IPS-18a (cell line): ENCODE results near the gene HMBS.
"Not testable (repeated sequence)": the region's sequence is repeated elsewhere in the genome, so short reads cannot be mapped to it uniquely, and the experiment has no call there.

Experiments used
- H3K27ac ChIP-seq: one replicate; pipeline ENCODE4 v1.5.1; 2013; ENCODE audit warnings: low read length
- H3K27me3 ChIP-seq: one replicate; pipeline ENCODE4 v1.6.1; 2013; ENCODE audit warnings: mild to moderate bottlenecking, low read length; ENCODE audit not compliant: control insufficient read depth, insufficient read depth
- H3K36me3 ChIP-seq: one replicate; pipeline ENCODE4 v1.6.1; 2013; ENCODE audit warnings: low read depth, low read length; ENCODE audit not compliant: control insufficient read depth
- H3K4me1 ChIP-seq: one replicate; pipeline ENCODE4 v1.6.1; 2013; ENCODE audit warnings: low read depth, low read length; ENCODE audit not compliant: control insufficient read depth
- H3K4me3 ChIP-seq: one replicate; pipeline ENCODE4 v1.5.1; 2013; ENCODE audit warnings: low read length
- H3K9ac ChIP-seq: one replicate; pipeline ENCODE4 v1.6.1; 2013; ENCODE audit warnings: mild to moderate bottlenecking, low read length, moderate library complexity
- H3K9me3 ChIP-seq: one replicate; pipeline ENCODE4 v1.6.1; 2013; ENCODE audit warnings: low read depth, low read length; ENCODE audit not compliant: control insufficient read depth

Gene HMBS

DNA sequence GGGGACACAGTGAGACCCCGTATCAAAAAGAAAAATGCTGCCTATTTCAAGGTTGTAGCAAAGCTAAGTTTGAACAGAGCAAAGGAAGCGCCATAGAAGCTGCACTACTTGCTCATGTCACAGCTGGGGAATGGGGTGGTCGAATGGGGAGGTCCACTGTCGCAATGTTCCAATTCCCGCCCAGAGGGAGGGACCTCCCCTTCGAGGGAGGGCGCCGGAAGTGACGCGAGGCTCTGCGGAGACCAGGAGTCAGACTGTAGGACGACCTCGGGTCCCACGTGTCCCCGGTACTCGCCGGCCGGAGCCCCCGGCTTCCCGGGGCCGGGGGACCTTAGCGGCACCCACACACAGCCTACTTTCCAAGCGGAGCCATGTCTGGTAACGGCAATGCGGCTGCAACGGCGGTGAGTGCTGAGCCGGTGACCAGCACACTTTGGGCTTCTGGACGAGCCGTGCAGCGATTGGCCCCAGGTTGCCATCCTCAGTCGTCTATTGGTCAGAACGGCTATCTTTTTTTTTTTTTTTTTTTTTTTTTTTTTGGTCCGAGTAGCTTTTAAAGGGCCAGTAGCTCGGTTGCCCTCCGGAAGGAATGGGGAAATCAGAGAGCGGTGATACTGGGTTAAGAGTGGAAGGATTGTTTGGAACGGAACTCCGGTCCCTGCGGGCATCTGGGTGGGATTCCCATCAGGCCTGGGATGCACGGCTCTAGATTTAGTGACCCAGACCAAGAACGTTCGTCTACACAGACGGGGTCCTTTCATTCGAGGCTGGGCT is at the start of gene HMBS:
Gene HMBS (plus strand): TSS at position 219 of the 774 bp plus-strand sequence. CDS start 153 bp downstream, at position 372.
- H3K36me3 ChIP-seq: peaks cover 19% of the 10 kb centered on the region
- peak within 1 kb of the TSS; percentile 93 for H3K4me3 ChIP-seq
- H3K27ac ChIP-seq: peak within 1 kb of the TSS; percentile 94
- no peaks in the 10 kb centered on the region for H3K4me1 ChIP-seq
- H3K9ac ChIP-seq: peak within 1 kb of the TSS; percentile 96
- H3K27me3 ChIP-seq: no peaks in the 10 kb centered on the region
- H3K9me3 ChIP-seq: no peaks in the 10 kb centered on the region

DNA sequence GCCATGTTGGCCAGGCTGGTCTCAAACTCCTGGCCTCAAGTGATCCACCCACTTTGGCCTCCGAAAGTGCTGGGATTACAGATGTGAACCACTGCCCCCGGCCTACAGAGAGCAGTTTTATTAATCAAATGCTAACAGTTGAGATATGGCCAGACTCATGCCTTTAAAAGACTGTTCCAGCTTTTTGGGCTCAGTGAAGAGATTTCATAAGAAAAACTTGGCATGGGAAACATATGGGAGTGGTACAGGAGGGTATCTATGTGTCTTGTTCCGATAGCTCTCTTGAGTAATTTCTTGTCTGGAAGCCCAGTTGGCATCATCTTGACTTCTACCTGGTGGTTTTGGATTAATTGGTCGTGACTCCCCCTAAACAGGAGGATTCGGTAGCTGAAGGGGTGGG is 45.8 kb upstream of the HMBS start:
- no peaks in the 10 kb centered on the region for H3K9me3 ChIP-seq

GRCh38 chr11:119039471-119039870 is 45.2 kb upstream of the HMBS start:
- not testable (repeated sequence) for H3K4me1 ChIP-seq, H3K9ac ChIP-seq, H3K4me3 ChIP-seq, H3K36me3 ChIP-seq, H3K27ac ChIP-seq, H3K9me3 ChIP-seq, H3K27me3 ChIP-seq

More for the DNA sequence above, 45.8 kb upstream of the HMBS start:
- Histone ChIP-seq H3K27me3 (no peaks in the 10 kb centered on the region), H3K9ac (no peak overlapping the region), H3K4me1 (no peaks in the 10 kb centered on the region), H3K27ac (no peak overlapping the region), H3K4me3 (no peak overlapping the region), H3K36me3 (no peaks in the 10 kb centered on the region)

GRCh38 chr11:119041821-119042514 is 42.7 kb upstream of the HMBS start:
- Histone ChIP-seq H3K9me3 (no peaks in the 10 kb centered on the region), H3K27ac (no peak overlapping the region), H3K4me1 (peaks cover 4% of the 10 kb centered on the region), H3K27me3 (no peaks in the 10 kb centered on the region), H3K4me3 (no peak overlapping the region), H3K9ac (no peak overlapping the region), H3K36me3 (peaks cover 16% of the 10 kb centered on the region)

- H3K9me3 ChIP-seq: no peaks in the 10 kb centered on the region
- H3K27me3 ChIP-seq: no peaks in the 10 kb centered on the region
- peaks cover 25% of the 10 kb centered on the region for H3K36me3 ChIP-seq
- H3K4me1 ChIP-seq: peaks cover 4% of the 10 kb centered on the region
- no peak overlapping the region for H3K4me3 ChIP-seq
- H3K27ac ChIP-seq: no peak overlapping the region
- H3K9ac ChIP-seq: no peak overlapping the region
Measured at GRCh38 chr11:119042927-119043326, 41.8 kb upstream of the HMBS start.

DNA sequence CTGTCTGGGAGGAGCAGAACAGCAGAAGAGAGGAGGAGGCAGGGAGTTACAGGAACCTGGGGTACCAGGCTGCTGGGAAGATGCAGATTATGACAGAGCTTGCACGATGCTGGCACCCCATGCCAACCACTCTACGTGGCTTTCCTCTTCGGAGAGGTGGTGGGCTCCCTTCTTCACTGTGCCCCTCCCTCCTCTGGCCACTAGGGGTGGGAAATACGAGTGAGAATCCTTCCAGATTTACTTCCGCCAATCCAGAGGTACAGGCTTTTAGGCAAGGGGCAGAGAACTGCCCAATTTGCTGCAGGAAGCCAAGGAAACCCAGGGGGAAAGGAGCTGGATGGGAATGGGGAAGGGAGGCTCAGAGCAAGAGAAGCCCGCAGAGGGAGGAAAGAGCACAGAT is 40.0 kb upstream of the HMBS start:
- Histone ChIP-seq H3K4me1 (peaks cover 4% of the 10 kb centered on the region), H3K9me3 (no peaks in the 10 kb centered on the region), H3K9ac (no peak overlapping the region), H3K27ac (no peak overlapping the region), H3K4me3 (no peak overlapping the region), H3K27me3 (no peaks in the 10 kb centered on the region), H3K36me3 (peaks cover 42% of the 10 kb centered on the region)

- Histone ChIP-seq H3K4me1 (peaks cover 4% of the 10 kb centered on the region), H3K9ac (no peak overlapping the region), H3K9me3 (no peaks in the 10 kb centered on the region), H3K27me3 (no peaks in the 10 kb centered on the region), H3K36me3 (peaks cover 57% of the 10 kb centered on the region), H3K4me3 (no peak overlapping the region), H3K27ac (no peak overlapping the region)
Measured at GRCh38 chr11:119046489-119046888, 38.2 kb upstream of the HMBS start.

DNA sequence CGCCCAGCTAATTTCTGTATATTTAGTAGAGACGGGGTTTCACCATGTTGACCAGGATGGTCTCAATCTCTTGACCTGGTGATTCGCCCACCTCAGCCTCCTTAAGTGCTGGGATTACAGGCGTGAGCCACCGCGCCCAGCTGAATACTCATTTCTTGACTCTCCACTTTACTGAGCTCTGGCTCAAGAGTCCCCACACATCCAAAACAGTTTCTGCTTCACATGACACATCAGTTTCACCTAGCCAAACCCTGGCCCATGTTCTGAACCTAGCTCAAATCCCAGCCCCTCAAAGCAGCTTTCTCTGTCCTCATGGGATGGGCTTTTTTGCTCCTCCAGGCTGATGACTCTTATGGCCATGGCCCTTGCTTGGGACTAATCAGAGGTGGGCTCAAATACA is 37.5 kb upstream of the HMBS start:
- H3K4me3 ChIP-seq: no peak overlapping the region
- H3K27me3 ChIP-seq: no peaks in the 10 kb centered on the region
- no peak overlapping the region for H3K9ac ChIP-seq
- no peak overlapping the region for H3K27ac ChIP-seq
- no peaks in the 10 kb centered on the region for H3K9me3 ChIP-seq
- H3K36me3 ChIP-seq: peaks cover 65% of the 10 kb centered on the region
- H3K4me1 ChIP-seq: peaks cover 4% of the 10 kb centered on the region

DNA sequence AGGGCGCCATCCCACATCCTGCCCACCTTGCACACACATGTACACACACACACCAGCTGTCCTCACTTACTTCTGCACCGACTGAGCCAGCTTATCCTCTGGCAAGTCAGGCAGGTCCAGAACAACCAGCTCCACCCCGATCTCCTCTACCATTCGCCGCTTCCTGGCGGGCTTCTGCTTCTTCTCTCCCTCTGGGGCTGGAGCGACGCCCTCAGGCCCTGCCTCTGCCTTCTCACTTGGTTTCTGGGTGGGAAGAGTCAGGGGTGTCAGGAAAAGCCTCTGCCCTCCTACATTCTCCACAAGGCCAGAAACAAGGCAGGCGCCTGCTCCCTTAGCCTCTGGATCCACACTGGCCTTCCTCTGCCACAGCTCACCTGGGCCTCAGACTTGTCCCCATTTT is 36.0 kb upstream of the HMBS start:
- peaks cover 4% of the 10 kb centered on the region for H3K4me1 ChIP-seq
- no peaks in the 10 kb centered on the region for H3K27me3 ChIP-seq
- no peaks in the 10 kb centered on the region for H3K9me3 ChIP-seq
- H3K9ac ChIP-seq: no peak overlapping the region
- H3K27ac ChIP-seq: no peak overlapping the region
- H3K4me3 ChIP-seq: no peak overlapping the region
- peaks cover 79% of the 10 kb centered on the region for H3K36me3 ChIP-seq

- Histone ChIP-seq H3K36me3 (peaks cover 83% of the 10 kb centered on the region), H3K27me3 (no peaks in the 10 kb centered on the region), H3K27ac (no peak overlapping the region), H3K9me3 (no peaks in the 10 kb centered on the region), H3K4me3 (no peak overlapping the region), H3K9ac (no peak overlapping the region), H3K4me1 (peaks cover 4% of the 10 kb centered on the region)
Measured at GRCh38 chr11:119049081-119049480, 35.6 kb upstream of the HMBS start.

- Histone ChIP-seq H3K36me3 (peaks cover 84% of the 10 kb centered on the region), H3K4me3 (no peak overlapping the region), H3K9me3 (no peaks in the 10 kb centered on the region), H3K27ac (no peak overlapping the region), H3K27me3 (no peaks in the 10 kb centered on the region), H3K9ac (no peak overlapping the region), H3K4me1 (peaks cover 5% of the 10 kb centered on the region)
Measured at GRCh38 chr11:119051440-119052162, 33.1 kb upstream of the HMBS start.
